Type B pancreatic cell (in vitro differentiated cells): ENCODE data around the gene DOCK2. TPM values are rescaled to one million over a fixed set of nuclear protein-coding genes. Genes with fewer than 3 reads are reported as not detected.

Source experiments
- DNase-seq: peaks from one replicate; pipeline ENCODE4 v3.0.0; 2021; ENCODE audit warnings: mixed read lengths; ENCODE audit not compliant: unreplicated experiment; ENCODE audit errors: extremely low spot score
- H3K27ac Mint-ChIP-seq: 2 replicates; pipeline ENCODE4 v1.8.0; 2021; ENCODE audit warnings: mild to moderate bottlenecking, mixed read lengths
- H3K27me3 Mint-ChIP-seq: 2 replicates; pipeline ENCODE4 v1.8.0; 2021; ENCODE audit warnings: mixed read lengths
- H3K36me3 Mint-ChIP-seq: 2 replicates; pipeline ENCODE4 v1.8.0; 2021; ENCODE audit warnings: mixed read lengths
- H3K4me1 Mint-ChIP-seq: one replicate; pipeline ENCODE4 v1.8.0; 2021; ENCODE audit warnings: mixed read lengths; ENCODE audit not compliant: unreplicated experiment
- H3K4me3 Mint-ChIP-seq: 2 replicates; pipeline ENCODE4 v1.8.0; 2021; ENCODE audit warnings: mild to moderate bottlenecking, mixed read lengths
- H3K9me3 Mint-ChIP-seq: 2 replicates; pipeline ENCODE4 v1.8.0; 2021; ENCODE audit warnings: mixed read lengths
- CTCF ChIP-seq: fragments of 200-600 bp; sonication (generic); conservative IDR thresholded peaks from 2 replicates; pipeline ENCODE4 v1.5.0; 2021; ENCODE audit warnings: antibody characterized with exemption, mild to moderate bottlenecking
- total RNA-seq: library from RNA; stranded (reverse); gene quantifications from 2 replicates; pipeline ENCODE4 v1.2.1, GENCODE V29; 2021; ENCODE audit warnings: low replicate concordance

Gene DOCK2
- total RNA-seq, 1 donor from 2014 or later = 0.82 TPM

- H3K36me3 Mint-ChIP-seq = no peaks in the 10 kb centered on the region
- no peak for TF ChIP-seq CTCF
- DNase-seq = no peak
- H3K27me3 Mint-ChIP-seq = peaks cover 45% of the 10 kb centered on the region
- H3K4me3 Mint-ChIP-seq = no peak overlapping the region
- H3K9me3 Mint-ChIP-seq = no peaks in the 10 kb centered on the region
- no peak overlapping the region for H3K27ac Mint-ChIP-seq
- no peaks in the 10 kb centered on the region for H3K4me1 Mint-ChIP-seq
Measured at GRCh38 chr5:169728418-169728817, 91.3 kb downstream of the DOCK2 start.

- Mint-ChIP-seq H3K4me1 (no peaks in the 10 kb centered on the region), H3K9me3 (no peaks in the 10 kb centered on the region), H3K27me3 (peaks cover 41% of the 10 kb centered on the region), H3K4me3 (no peak overlapping the region), H3K36me3 (no peaks in the 10 kb centered on the region), H3K27ac (no peak overlapping the region)
- no peak for DNase-seq
- TF ChIP-seq CTCF = no peak
Measured at GRCh38 chr5:169731221-169731620, 94.1 kb downstream of the DOCK2 start.

GRCh38 chr5:169732841-169733240 is 95.8 kb downstream of the DOCK2 start:
- Mint-ChIP-seq H3K4me1 (no peaks in the 10 kb centered on the region), H3K36me3 (no peaks in the 10 kb centered on the region), H3K27ac (no peak overlapping the region), H3K27me3 (peaks cover 36% of the 10 kb centered on the region), H3K9me3 (no peaks in the 10 kb centered on the region), H3K4me3 (no peak overlapping the region)
- no peak for DNase-seq
- no peak for TF ChIP-seq CTCF

- peaks cover 24% of the 10 kb centered on the region for H3K27me3 Mint-ChIP-seq
- no peak overlapping the region for H3K27ac Mint-ChIP-seq
- H3K4me1 Mint-ChIP-seq = no peaks in the 10 kb centered on the region
- H3K9me3 Mint-ChIP-seq = no peaks in the 10 kb centered on the region
- no peak for TF ChIP-seq CTCF
- DNase-seq = no peak
- H3K4me3 Mint-ChIP-seq = no peak overlapping the region
- no peaks in the 10 kb centered on the region for H3K36me3 Mint-ChIP-seq
Measured at GRCh38 chr5:169735913-169736312, 98.8 kb downstream of the DOCK2 start.

GRCh38 chr5:169736653-169737052 is 99.6 kb downstream of the DOCK2 start:
- H3K9me3 Mint-ChIP-seq = no peaks in the 10 kb centered on the region
- DNase-seq = no peak
- no peaks in the 10 kb centered on the region for H3K36me3 Mint-ChIP-seq
- H3K27me3 Mint-ChIP-seq = peaks cover 21% of the 10 kb centered on the region
- TF ChIP-seq CTCF = no peak
- H3K4me1 Mint-ChIP-seq = no peaks in the 10 kb centered on the region
- no peak overlapping the region for H3K4me3 Mint-ChIP-seq
- no peak overlapping the region for H3K27ac Mint-ChIP-seq

GRCh38 chr5:169740435-169740834 is 103.4 kb downstream of the DOCK2 start:
- no peaks in the 10 kb centered on the region for H3K4me1 Mint-ChIP-seq
- no peak overlapping the region for H3K4me3 Mint-ChIP-seq
- no peak for TF ChIP-seq CTCF
- no peak for DNase-seq
- no peak overlapping the region for H3K27ac Mint-ChIP-seq
- H3K36me3 Mint-ChIP-seq = no peaks in the 10 kb centered on the region
- no peaks in the 10 kb centered on the region for H3K9me3 Mint-ChIP-seq
- H3K27me3 Mint-ChIP-seq = peaks cover 18% of the 10 kb centered on the region
